D721Med (cell line): ENCODE measurements around the gene TRMT2A.
A peak's percentile ranks its signal among the peaks of the same experiment; 100 is the strongest.

ENCODE experiments used
- DNase-seq: peaks from one replicate; pipeline ENCODE4 v3.0.0; 2011; ENCODE audit warnings: low spot score; ENCODE audit not compliant: insufficient read length
- FAIRE-seq: peaks from 2 replicates; lab custom pipeline; 2011; peaks lifted over from hg19 to GRCh38; lab: Jason Lieb, UNC
- TF ChIP-seq, protein P1 (sequence below): IDR thresholded peaks from 2 replicates; pipeline ENCODE4 v1.5.1; 2012; ENCODE audit warnings: mild to moderate bottlenecking, control low read depth; ENCODE audit not compliant: insufficient read depth; ENCODE audit errors: missing control alignments

The TRMT2A gene

DNA sequence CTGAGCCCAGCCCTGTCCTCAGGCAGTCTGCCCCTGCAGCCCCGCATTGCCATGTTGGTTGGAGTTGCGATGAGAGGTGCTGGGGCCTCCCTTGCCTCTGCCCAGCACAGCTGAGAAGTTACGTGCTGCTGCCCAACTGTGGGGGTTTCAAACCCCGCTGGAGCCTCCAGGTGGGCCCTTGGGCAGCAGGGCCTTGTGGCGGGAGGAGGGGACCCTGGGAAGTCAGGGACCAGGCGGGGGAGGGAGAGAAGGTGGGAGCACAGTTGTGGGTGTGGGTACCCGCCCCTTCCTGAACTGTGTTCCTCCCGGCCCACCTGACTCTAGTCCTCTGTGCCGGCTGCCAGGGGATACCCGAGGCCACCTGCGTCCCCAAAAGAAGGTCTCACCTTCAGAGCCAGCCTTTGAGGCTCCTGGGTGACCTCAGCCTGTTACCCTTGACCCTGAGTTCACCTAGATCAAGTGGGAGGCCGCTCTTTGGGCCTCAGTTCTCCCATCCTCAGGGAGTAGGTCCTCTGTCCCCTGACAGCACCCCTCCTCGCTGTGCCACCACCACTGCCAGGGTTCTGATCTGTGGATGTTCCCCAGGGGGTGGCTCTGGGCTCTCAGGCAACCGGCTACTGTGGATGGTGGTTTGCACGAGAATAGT lies 41.5 kb upstream of the TRMT2A start:
- TF ChIP-seq, protein P1, sequence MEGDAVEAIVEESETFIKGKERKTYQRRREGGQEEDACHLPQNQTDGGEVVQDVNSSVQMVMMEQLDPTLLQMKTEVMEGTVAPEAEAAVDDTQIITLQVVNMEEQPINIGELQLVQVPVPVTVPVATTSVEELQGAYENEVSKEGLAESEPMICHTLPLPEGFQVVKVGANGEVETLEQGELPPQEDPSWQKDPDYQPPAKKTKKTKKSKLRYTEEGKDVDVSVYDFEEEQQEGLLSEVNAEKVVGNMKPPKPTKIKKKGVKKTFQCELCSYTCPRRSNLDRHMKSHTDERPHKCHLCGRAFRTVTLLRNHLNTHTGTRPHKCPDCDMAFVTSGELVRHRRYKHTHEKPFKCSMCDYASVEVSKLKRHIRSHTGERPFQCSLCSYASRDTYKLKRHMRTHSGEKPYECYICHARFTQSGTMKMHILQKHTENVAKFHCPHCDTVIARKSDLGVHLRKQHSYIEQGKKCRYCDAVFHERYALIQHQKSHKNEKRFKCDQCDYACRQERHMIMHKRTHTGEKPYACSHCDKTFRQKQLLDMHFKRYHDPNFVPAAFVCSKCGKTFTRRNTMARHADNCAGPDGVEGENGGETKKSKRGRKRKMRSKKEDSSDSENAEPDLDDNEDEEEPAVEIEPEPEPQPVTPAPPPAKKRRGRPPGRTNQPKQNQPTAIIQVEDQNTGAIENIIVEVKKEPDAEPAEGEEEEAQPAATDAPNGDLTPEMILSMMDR, result no peak
- DNase-seq (no peak), FAIRE-seq (no peak)

DNA sequence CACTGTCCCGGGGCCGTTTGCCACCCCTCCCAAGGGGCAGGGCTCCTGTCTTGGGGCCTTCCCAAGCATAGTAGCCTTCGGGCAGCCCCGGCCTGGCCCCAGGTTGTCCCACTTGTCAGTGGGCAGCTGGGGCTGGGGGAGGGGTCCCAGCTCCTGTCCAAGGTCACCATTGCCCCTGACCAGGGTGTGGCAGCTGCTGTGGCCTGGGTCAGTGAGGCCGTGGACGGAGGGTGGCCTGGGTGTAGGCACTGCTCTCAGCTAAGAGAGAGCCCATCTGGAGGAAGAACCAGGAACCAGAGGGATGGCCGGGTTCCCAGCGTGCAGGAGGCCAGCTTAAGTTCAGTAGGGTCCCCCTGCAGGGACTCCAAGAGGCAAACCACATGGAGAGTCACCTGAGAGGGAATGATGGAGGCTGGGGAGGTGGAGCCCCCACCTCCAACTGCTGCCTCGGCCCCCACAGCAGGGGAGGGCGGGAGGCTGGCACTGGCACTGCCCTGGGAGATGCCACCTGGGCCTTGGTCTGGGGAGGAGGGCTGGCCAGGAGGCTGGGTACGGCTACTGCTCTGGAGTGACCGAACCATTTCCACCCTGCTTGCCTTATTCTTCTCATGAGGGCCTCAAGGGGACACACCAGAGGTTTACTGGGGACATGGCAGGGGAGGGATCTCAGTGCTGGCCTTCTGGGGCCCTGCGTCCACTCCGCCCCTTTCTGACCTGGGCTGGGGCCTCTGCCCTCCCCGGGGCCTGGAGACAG lies 40.6 kb upstream of the TRMT2A start:
- DNase-seq (no peak), FAIRE-seq (no peak)
- TF ChIP-seq, protein P1, result no peak

DNA sequence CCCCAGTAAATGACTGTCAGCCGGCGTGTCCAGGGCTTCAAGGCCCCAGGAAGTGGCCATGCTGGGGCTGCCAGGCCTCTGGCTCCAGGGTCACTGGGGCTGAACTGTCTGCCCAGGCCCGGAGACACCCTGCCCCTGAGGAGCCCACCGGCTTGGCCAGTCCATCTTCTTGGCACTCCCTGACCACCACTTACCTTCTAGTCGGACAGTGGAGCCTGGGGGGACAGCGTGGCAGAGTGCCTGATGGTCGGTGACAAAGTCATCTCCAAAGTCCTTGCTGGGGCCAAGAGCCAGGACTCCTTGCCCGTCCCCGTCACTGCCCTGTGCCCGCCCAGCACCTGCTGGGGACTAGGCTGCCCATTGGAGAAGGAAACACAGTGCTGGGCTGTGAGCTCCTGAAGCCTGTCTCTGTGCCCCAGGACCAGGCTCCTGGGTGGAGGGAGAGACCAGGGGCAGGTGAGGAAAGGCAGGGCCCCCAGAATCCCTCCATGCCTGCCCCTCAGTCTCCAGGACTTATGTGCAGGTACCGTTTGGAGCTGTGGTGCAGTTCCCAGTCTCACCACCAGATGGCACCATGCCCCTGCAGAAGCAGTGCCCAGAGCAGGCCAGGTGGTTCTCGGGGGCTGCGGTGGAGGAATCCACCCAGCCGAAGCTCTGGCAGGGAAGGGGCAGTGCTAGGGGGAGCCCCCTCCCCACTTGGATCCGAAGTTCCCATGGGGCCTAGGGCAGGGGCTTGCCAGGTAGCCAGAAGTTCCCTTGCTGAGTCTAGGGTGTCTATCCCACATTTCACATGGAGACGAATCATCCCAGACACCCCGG lies 39.8 kb upstream of the TRMT2A start:
- no peak for FAIRE-seq
- DNase-seq, result peak; percentile 89
- TF ChIP-seq, protein P1, result peak; percentile 95

DNA sequence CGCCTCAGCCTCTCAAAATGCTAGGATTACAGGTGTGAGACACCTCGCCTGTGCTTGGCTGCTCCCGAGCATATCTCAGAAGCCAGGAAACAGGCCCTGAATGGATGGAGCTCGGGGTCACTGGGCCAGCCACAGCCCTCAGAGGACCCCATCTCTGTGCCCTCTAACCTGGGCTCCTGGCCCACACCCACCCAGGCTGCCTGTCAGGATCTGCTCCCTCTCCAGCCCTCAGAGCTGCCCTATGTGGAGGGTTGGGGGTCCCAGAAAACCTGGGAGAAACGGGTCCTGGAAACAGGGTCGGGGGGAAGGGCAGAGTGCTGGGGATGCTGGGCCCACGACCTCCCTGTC lies 39.0 kb upstream of the TRMT2A start:
- DNase-seq (no peak), FAIRE-seq (no peak)
- TF ChIP-seq, protein P1, result no peak

DNA sequence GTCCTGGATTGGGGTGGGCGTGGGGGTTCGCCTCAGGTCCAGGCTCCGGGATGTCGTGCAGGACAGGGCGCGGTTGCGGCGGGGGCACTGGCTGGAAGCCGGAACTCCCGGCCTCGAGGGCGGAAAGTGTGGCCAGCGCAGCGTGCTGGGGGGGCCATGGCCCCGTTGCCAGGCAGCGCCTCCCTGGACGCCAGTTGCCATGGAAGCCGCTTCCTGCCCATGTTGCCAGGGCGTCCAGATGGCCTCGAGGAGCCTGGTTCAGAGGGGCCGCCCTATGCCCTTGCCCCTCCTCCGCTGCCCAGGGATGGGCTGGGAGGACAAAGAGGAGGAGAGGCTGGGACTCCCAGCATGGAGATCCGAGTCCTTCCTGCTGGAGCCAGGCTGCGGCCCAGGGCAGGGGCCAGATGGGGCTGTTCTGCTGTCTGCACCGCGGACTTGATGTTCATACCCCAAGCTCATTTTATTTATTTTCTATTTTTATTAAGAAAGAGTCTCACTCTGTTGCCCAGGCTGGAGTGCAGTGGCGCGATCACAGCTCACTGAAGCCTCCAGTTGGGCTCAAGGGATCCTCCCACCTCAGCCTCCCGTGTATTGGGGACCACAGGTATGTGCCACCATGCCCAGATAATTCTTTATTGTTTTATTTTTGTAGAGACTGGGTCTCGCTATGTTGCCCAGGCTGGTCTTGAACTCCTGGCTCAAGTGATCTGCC lies 38.5 kb upstream of the TRMT2A start:
- DNase-seq (peak; percentile 94), FAIRE-seq (no peak)
- TF ChIP-seq, protein P1, result no peak

DNA sequence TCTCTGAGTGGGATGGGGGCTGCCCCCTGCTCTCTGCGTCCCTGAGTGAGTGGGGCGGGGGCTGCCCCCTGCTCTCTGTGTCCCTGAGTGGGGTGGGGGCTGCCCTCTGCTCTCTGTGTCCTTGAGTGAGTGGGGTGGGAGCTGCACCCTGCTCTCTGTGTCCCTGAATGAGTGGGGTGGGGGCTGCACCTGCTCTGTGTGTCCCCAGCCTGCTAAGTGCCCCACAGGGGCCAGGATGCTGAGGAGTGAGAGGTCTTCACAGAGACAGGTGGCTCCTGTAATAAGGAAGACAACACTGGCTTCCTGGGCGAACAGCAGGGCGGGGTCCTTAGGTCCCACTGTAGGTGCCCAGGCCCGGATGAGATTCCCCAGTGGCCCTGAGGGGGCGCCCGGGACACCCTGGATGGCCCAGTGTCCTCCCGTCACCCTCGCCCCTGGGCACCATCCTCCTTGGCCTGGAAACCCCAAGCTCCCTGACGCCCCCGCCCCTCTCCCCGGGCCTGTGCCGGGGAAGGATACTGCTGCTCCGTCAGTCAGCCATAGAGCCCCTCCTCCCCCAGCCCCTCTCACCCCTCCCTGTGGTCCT lies 37.7 kb upstream of the TRMT2A start:
- FAIRE-seq (no peak), DNase-seq (no peak)
- TF ChIP-seq, protein P1, result no peak
